CD4-positive, alpha-beta T cell (primary cell): ENCODE measurements around the gene NFAM1. TPM values are rescaled to one million over a fixed set of nuclear protein-coding genes. Genes with fewer than 3 reads are reported as not detected.

ENCODE experiments used
- ATAC-seq: fragments of 200-7000 bp; cut with Tn5 transposase; one replicate; pipeline ENCODE4 v1.10.0; 2022; ENCODE audit warnings: mild to moderate bottlenecking; ENCODE audit not compliant: poor library complexity
- CTCF ChIA-PET: fragments of 350-600 bp; sonication (Branson Sonifier 250); formaldehyde crosslinking; loops from one replicate; lab custom pipeline; 2021; ENCODE audit warnings: antibody characterized with exemption, inconsistent platforms; lab: Charles Lee
- POLR2A ChIA-PET: fragments of 350-600 bp; sonication (Branson Sonifier 250); formaldehyde crosslinking; loops from one replicate; lab custom pipeline; 2021; ENCODE audit warnings: antibody characterized with exemption, inconsistent platforms; lab: Charles Lee
- DNase-seq, 14 experiments: peaks; one replicate each; pipeline ENCODE4 v3.0.0-alpha.2; 2013 to 2020; ENCODE audit warnings: mixed read lengths in 2 of 14
- H3K27ac ChIP-seq, 2 donors: one replicate each; pipeline versions ENCODE4 v1.5.1 to v1.7.0; 2013; ENCODE audit warnings: low read length in 2 of 2, low read depth in 1 of 2, mild to moderate bottlenecking in 1 of 2
- H3K27me3 ChIP-seq, 2 experiments: 1 replicate in 1 of 2; 2 replicates in 1 of 2; pipeline versions ENCODE4 v1.6.1 to v1.7.0; 2013; ENCODE audit warnings: low read length in 2 of 2, control low read depth in 1 of 2, mild to moderate bottlenecking in 1 of 2, moderate library complexity in 1 of 2; ENCODE audit not compliant: insufficient read depth in 2 of 2, control insufficient read depth in 1 of 2
- H3K36me3 ChIP-seq: one replicate; pipeline ENCODE4 v1.6.1; 2013; ENCODE audit warnings: low read length, control low read depth; ENCODE audit not compliant: insufficient read depth
- H3K4me1 ChIP-seq: one replicate; pipeline ENCODE4 v1.6.1; 2013; ENCODE audit warnings: low read length, control low read depth; ENCODE audit not compliant: insufficient read depth
- H3K4me3 ChIP-seq: one replicate; pipeline ENCODE4 v1.5.1; 2013; ENCODE audit warnings: mild to moderate bottlenecking, low read length, moderate library complexity
- H3K9me3 ChIP-seq, 2 experiments: 1 replicate in 1 of 2; 2 replicates in 1 of 2; pipeline versions ENCODE4 v1.6.1 to v1.7.0; 2013; ENCODE audit warnings: low read length in 2 of 2, mild to moderate bottlenecking in 2 of 2, control low read depth in 1 of 2, moderate library complexity in 1 of 2; ENCODE audit not compliant: control insufficient read depth in 1 of 2, insufficient read depth in 1 of 2
- H3K27ac Mint-ChIP-seq: one replicate; pipeline ENCODE4 v1.8.0; 2020; ENCODE audit warnings: mixed read lengths
- H3K27me3 Mint-ChIP-seq: one replicate; pipeline ENCODE4 v1.8.0; 2021; ENCODE audit warnings: mixed read lengths
- H3K36me3 Mint-ChIP-seq: one replicate; pipeline ENCODE4 v1.8.0; 2021; ENCODE audit warnings: low read depth, mixed read lengths
- H3K4me1 Mint-ChIP-seq: one replicate; pipeline ENCODE4 v1.8.0; 2021; ENCODE audit warnings: low read depth, mixed read lengths
- H3K4me3 Mint-ChIP-seq: one replicate; pipeline ENCODE4 v1.8.0; 2020; ENCODE audit warnings: mild to moderate bottlenecking, mixed read lengths
- H3K9me3 Mint-ChIP-seq: one replicate; pipeline ENCODE4 v1.8.0; 2020; ENCODE audit warnings: mixed read lengths
- CTCF ChIP-seq: fragments of 200-600 bp; IDR thresholded peaks from one replicate; pipeline ENCODE4 v1.8.0; 2022; ENCODE audit warnings: antibody characterized with exemption, mild to moderate bottlenecking
- intact Hi-C, 2 experiments: fragments of 100-400 bp; cut with DNase I in 1 of 2; cut with micrococcal nuclease in 1 of 2; formaldehyde crosslinking; loops; one replicate each; pipeline versions ENCODE4 v1.15.1 to v1.9.0; 2023 to 2025; cut with DNase I, micrococcal nuclease
- total RNA-seq, 174 experiments: library from RNA in 2 of 174; stranded (reverse) in 2 of 174; gene quantifications; one replicate each; pipeline ENCODE4 v1.2.3 and lab custom pipeline; 2021 to 2026

The NFAM1 gene
- total RNA-seq, 2 experiments from 2014 or later = 0.34 to 0.38 TPM

GRCh38 chr22:42434748-42435425 lies 2.7 kb upstream of the NFAM1 start:
- no peaks in the 10 kb centered on the region for H3K9me3 ChIP-seq
- Mint-ChIP-seq H3K4me1 (peaks cover 8% of the 10 kb centered on the region), H3K27ac (no peak overlapping the region), H3K27me3 (peaks cover 12% of the 10 kb centered on the region), H3K4me3 (no peak overlapping the region), H3K9me3 (no peaks in the 10 kb centered on the region), H3K36me3 (no peaks in the 10 kb centered on the region)
- ATAC-seq (no peak), DNase-seq (no peak)
- ChIA-PET POLR2A (no interaction called here), CTCF (interaction anchor here (0.6 kb wide), 1 partner anchor 235 kb away, joined by 3 read pairs; no protein-coding TSS in a partner anchor)
- peaks cover 11% of the 10 kb centered on the region for H3K4me1 ChIP-seq
- peaks cover 3 to 8% of the 10 kb centered on the region in 2 experiments for H3K27me3 ChIP-seq
- H3K4me3 ChIP-seq = no peak overlapping the region
- intact Hi-C loops = loop anchor here (5.0 kb wide), 2 partner anchors 158 to 613 kb away; no protein-coding TSS in a partner anchor
- no peaks in the 10 kb centered on the region for H3K36me3 ChIP-seq
- no peak overlapping the region for H3K27ac ChIP-seq
- TF ChIP-seq CTCF = no peak

GRCh38 chr22:42433754-42434682 lies 1.8 kb upstream of the NFAM1 start:
- Mint-ChIP-seq H3K9me3 (no peaks in the 10 kb centered on the region), H3K27me3 (peaks cover 16% of the 10 kb centered on the region), H3K4me1 (peaks cover 8% of the 10 kb centered on the region), H3K4me3 (no peak overlapping the region), H3K36me3 (no peaks in the 10 kb centered on the region), H3K27ac (no peak overlapping the region)
- ATAC-seq (no peak), DNase-seq (no peak)
- Histone ChIP-seq H3K27me3 (peaks cover 3 to 8% of the 10 kb centered on the region in 2 experiments), H3K4me3 (no peak overlapping the region), H3K9me3 (no peaks in the 10 kb centered on the region), H3K27ac (no peak overlapping the region), H3K36me3 (no peaks in the 10 kb centered on the region), H3K4me1 (peaks cover 11% of the 10 kb centered on the region)
- CTCF ChIA-PET = interaction anchor here (0.6 kb wide), 1 partner anchor 234 kb away, joined by 3 read pairs; no protein-coding TSS in a partner anchor
- POLR2A ChIA-PET = no interaction called here
- TF ChIP-seq CTCF = no peak
- intact Hi-C loops = no loop called here

- peaks cover 17% of the 10 kb centered on the region for H3K27me3 Mint-ChIP-seq
- H3K36me3 Mint-ChIP-seq = no peaks in the 10 kb centered on the region
- intact Hi-C loops = no loop called here
- no peak overlapping the region for H3K27ac ChIP-seq
- H3K9me3 Mint-ChIP-seq = no peaks in the 10 kb centered on the region
- ATAC-seq (no peak), DNase-seq (no peak)
- H3K9me3 ChIP-seq = no peaks in the 10 kb centered on the region
- CTCF ChIA-PET = no interaction called here
- no peak overlapping the region for H3K4me3 ChIP-seq
- TF ChIP-seq CTCF = no peak
- no peak overlapping the region for H3K4me3 Mint-ChIP-seq
- H3K27me3 ChIP-seq = peaks cover 3 to 8% of the 10 kb centered on the region in 2 experiments
- H3K36me3 ChIP-seq = no peaks in the 10 kb centered on the region
- POLR2A ChIA-PET = no interaction called here
- H3K27ac Mint-ChIP-seq = no peak overlapping the region
- H3K4me1 Mint-ChIP-seq = peaks cover 7% of the 10 kb centered on the region
- H3K4me1 ChIP-seq = peaks cover 7% of the 10 kb centered on the region
Observed at GRCh38 chr22:42432818-42433217, 615 bp upstream of the NFAM1 start.
